ENCODE measurements around the gene PCMTD2.
"Not testable (repeated sequence)": the region's sequence is repeated elsewhere in the genome, so short reads cannot be mapped to it uniquely, and the experiment has no call there.

Gene PCMTD2

DNA sequence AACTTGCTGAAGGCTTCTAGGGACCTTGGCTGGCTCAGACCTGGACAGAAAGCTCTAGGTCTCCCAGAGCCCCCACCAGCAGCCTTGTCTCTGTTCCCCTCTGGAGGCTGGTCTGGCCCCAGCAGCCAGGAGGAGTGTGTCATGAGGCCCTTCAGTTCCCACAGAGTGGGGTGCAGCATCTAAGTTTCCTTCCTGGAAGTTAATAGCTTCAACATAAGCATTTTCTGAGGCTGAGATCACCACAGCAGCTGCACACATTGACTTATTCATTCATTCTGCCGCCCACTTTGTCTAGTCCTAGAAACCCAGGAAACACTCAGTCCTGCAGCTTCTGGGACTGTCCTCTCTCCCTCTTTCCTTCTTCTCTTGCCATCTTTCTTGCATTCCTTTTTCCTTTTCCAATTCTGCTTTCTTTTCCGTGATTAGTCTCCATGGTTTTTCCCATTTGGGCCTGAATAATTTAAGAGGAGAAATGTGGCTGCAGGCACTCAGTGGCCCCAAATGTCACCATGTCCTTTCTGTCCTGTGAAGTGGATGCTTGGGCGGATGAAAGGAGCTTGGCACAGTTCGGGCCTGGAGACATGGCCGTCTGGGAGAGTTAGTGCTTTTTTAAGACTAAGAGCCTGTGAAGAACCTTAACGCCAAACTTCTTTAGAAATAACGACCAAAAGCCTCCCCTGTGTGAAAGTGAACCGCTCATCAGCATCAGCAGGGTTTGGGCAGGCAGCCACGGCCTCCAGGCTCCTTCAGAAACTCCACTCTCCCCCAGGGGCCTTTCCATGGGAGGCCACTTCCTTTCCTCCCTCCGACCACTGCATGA lies 31.0 kb upstream of the PCMTD2 start:
- no peak for DNase-seq

GRCh38 chr20:64225171-64225595 lies 30.4 kb upstream of the PCMTD2 start:
- no peak for DNase-seq

DNA sequence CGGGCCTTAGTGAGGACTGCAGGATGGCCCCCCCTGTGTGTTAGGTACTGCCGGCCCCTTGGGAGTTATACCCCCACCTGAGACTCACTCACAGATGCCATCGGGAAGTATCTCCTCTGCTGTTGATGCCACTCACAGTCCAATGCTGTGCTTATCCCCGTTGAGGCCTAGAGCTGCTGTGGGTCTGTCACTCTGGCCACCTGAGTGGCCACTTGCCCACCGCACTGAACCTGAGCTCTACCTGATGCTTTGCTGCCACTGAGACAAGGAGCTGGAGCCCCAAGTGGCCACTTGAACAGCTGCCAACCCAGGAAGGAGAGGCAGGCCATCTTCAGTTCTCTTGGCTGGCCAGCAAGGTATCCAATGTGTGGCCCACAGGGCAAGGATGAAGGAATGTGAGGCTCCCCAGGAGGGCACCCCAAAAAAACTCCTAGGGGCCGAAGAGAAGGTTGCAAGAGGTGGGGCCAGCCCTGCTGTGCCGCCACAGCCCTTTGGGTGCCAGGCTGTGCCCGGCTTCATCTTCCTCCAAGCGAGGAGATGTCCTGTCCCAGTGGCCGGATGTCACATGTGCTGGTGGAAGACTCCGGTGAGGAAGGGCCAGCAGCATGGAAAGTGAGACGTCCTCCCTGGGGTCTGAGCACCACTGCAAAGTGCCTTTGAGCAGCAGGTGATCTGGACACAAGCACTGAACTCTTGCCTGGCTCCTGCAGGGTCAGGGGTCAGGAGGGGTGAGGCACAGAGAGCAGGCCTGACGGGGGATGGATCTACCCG lies 29.5 kb upstream of the PCMTD2 start:
- DNase-seq, result no peak

DNA sequence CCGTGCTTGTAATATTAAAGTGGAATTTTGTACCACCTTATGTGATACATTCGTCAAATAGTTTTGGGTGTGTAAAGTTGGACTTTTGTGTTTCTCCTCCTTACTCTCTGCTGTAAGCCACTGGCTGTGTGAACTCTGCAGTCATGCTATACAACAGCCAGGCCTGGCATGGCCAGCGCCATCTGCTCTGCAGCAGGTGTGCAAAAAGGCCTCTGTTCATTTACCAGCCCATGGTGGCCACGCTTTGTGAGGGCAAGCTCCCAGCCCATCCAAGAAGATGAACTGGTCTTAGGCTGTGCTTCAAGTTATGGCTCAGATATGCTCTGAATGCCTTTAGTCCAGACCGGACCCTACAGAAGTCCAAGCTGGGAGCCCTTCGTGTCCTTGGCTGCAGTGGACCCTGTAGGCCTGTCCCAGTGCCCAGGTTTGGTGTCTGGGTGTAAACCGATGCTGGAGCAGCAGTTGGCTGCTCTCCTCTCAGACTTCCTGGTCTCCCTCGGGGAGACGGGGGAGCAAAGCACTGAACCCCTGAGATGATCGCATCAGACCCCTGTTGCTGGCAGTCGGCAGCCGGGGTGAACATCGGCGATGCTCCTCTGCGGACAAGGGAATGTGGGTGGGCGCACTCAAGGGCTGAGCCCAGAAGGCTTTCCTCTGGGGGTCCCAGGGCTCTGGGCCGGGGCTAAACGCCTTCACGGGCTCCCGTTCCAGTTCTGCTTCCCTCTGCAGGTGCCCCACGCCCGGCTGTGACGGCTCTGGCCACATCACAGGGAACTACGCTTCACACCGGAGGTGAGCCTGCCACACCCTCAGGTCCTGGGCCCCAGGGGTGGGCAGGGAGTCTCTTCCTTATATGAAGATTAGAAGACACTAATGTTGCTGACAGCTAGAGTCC lies 28.6 kb upstream of the PCMTD2 start:
- DNase-seq, result no peak

DNA sequence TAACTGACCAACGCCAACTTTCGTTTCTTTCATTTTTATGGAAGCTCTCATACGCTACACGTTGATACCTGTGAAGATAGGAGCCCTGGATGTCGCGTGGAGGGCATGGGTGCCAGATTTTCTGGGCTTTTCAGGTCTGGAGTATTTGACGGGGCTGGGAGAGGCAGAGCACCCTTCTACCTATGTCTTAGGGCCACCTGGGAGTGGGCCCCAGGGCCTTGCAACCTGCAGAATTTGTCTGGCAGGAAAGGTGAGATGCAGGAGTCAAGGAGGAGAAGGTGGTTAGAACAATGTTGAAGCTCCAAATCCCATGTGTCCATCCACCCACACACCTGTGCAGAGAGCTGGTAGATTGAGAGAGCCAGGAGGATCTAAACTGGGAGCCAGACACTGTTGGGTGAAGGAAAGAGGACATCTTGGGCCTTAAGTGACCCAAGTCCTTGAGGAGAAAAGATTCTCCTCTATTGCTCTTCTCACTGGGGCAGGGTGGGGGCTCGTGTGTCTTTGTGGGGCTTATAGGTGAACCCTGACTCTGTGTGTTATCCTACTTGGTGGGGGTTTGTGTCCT lies 27.4 kb upstream of the PCMTD2 start:
- DNase-seq, result no peak

- DNase-seq, result no peak
Observed at GRCh38 chr20:64228751-64229506, 26.6 kb upstream of the PCMTD2 start.

GRCh38 chr20:64229507-64230061 lies 26.0 kb upstream of the PCMTD2 start:
- no peak for DNase-seq

- no peak for DNase-seq
Observed at GRCh38 chr20:64230461-64231145, 24.9 kb upstream of the PCMTD2 start.

- DNase-seq, result no peak
Observed at GRCh38 chr20:64231621-64232550, 23.7 kb upstream of the PCMTD2 start.

GRCh38 chr20:64232794-64233193 lies 22.8 kb upstream of the PCMTD2 start:
- DNase-seq, result no peak

- no peak for DNase-seq
Observed at GRCh38 chr20:64233725-64234124, 21.8 kb upstream of the PCMTD2 start.

DNA sequence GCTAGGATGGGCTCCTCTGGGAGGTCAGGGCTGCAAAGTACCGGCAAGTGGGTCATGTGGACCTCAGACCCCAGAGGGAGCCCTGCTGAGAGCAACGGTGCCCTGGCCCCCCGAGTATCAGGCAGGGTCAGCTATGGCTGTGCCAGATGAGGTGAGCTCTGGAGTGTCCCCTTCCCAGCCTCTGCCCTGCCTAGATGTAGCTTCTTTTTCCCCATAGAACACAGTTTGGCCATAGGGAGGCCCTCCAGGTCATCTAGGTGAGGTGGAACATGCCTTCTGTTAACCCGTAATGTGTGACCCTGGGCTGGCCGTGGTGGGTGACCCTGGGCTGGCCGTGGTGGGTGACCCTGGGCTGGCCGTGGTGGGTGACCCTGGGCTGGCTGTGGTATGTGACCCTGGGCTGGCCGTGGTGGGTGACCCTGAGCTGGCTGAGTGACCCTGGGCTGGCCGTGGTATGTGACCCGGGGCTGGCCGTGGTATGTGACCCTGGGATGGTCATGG lies 21.2 kb upstream of the PCMTD2 start:
- no peak for DNase-seq

GRCh38 chr20:64234921-64235565 lies 20.5 kb upstream of the PCMTD2 start:
- DNase-seq, result not testable (repeated sequence)

DNA sequence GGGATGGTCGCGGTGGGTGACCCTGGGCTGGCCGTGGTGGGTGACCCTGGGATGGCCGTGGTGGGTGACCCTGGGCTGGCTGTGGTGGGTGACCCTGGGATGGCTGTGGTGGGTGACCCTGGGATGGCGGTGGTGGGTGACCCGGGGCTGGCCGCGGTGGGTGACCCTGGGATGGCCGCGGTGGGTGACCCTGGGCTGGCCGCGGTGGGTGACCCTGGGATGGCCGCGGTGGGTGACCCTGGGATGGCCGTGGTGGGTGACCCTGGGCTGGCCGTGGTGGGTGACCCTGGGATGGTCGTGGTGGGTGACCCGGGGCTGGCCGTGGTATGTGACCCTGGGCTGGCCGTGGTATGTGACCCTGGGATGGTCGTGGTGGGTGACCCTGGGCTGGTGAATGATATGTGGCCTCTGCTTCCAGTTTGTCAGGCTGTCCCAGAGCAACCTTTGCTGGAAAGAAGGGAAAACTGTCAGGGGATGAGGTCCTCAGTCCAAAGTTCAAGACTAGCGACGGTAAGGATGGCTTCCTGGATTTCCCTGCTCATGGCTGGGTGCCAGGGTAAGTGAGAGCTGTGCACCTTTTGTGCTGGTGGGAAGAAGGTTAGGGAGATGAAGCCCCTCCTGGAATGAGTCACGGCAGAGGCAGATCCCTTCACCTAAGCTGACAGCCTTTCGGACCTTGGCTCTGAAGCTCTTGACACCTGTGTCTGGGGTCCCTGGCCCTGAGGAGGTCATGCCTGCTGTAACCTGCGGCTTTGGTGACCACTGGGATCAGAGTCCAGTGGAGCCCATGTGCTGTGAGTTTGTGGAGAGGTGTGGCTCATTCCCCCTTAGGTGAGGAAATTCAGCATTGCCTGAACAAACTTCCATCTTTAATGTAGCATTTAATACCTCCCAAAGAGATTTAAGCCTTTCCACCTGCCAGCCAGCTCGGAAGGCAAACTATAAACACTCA lies 19.1 kb upstream of the PCMTD2 start:
- no peak for DNase-seq

DNA sequence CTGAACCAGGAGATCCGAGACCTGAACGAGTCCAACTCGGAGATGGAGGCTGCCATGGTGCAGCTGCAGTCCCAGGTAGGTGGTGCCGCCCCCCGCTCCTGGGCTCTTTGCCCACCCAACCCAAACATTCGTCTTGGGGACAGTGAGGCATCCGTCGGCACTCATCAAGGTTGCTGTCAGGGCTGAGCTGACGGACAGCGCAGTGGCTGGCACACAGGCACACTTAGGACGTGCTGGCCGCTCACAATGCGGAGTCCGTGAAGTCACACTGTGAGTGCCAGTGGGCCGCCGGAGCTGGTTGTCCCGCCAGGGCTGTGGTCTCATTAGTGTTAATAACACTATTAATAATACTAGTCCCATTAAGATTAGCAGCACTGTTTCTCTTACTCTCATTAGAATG lies 18.2 kb upstream of the PCMTD2 start:
- DNase-seq, result no peak

- DNase-seq, result no peak
Observed at GRCh38 chr20:64238115-64238825, 17.3 kb upstream of the PCMTD2 start.

DNA sequence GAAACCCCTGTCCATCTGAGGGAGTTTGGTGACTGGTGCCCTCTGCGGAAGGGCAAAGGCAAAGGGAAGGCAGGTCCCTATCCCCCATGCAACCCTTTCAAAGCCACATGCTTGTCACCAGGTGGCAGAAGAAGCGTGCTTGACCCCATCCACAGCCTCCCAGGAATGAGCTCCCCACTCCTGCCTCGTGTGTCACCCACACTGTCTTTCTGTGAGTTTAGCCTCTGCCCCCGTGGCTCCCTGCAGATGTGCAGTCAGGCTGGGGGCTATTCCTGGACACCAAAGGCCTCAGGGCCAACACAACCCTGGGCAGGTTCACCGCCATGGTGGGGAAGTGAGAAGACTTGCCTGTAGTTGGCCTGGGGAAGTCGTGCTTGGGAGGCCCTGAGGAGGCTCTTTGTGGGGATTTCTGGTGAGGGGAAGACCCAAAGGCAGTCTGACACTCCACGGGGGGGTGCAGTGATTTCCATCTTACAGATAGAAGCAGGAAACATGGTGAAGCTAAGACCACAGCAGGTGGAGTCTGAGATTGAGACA lies 16.6 kb upstream of the PCMTD2 start:
- DNase-seq, result no peak
